Ecto neural progenitor cell (in vitro differentiated cells): ENCODE results near the gene SLC34A3.
"Not testable (repeated sequence)": the region's sequence is repeated elsewhere in the genome, so short reads cannot be mapped to it uniquely, and the experiment has no call there.

Experiments
- DNase-seq: peaks from one replicate; pipeline ENCODE4 v3.0.0-alpha.2; 2018; ENCODE audit warnings: low spot score

The SLC34A3 gene

DNA sequence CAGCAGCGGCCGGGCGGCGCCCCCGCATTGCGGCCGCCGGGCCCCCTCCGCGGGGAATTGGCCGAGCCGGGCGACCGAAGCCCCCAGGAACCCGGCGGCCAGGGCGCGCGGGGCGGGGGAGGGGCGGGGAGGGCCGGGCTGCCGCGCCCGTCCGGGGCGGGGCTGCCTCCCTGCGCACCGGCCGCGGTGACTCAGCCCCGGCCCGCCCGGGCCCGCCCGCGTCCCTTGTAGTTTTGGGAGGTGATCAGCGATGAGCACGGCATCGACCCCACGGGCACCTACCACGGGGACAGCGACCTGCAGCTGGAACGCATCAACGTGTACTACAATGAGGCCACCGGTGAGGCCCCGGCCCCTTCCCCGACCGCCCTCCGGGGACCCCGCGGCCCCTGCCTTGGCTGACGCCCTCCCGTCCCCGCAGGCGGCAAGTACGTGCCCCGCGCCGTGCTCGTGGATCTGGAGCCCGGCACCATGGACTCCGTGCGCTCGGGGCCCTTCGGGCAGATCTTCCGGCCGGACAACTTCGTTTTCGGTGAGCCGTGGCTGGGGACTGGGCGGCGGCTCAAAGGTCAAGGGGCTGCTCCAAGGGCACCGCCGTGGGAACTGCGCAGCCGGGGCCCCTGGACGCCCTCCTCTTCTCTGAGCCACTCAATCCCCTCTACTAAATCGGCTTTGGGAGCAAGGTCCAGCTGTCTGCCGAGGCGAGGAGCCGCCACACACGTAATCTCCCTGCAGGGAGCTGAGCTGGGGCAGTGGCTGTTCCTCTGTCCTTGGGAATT lies 11.0 kb downstream of the SLC34A3 start:
- no peak for DNase-seq

- DNase-seq: no peak
Measured at GRCh38 chr9:137242269-137243203, 11.8 kb downstream of the SLC34A3 start.

GRCh38 chr9:137243266-137243625 lies 12.5 kb downstream of the SLC34A3 start:
- not testable (repeated sequence) for DNase-seq

- no peak for DNase-seq
Measured at GRCh38 chr9:137243626-137244485, 13.2 kb downstream of the SLC34A3 start.

GRCh38 chr9:137244486-137245449 lies 14.1 kb downstream of the SLC34A3 start:
- DNase-seq: no peak

DNA sequence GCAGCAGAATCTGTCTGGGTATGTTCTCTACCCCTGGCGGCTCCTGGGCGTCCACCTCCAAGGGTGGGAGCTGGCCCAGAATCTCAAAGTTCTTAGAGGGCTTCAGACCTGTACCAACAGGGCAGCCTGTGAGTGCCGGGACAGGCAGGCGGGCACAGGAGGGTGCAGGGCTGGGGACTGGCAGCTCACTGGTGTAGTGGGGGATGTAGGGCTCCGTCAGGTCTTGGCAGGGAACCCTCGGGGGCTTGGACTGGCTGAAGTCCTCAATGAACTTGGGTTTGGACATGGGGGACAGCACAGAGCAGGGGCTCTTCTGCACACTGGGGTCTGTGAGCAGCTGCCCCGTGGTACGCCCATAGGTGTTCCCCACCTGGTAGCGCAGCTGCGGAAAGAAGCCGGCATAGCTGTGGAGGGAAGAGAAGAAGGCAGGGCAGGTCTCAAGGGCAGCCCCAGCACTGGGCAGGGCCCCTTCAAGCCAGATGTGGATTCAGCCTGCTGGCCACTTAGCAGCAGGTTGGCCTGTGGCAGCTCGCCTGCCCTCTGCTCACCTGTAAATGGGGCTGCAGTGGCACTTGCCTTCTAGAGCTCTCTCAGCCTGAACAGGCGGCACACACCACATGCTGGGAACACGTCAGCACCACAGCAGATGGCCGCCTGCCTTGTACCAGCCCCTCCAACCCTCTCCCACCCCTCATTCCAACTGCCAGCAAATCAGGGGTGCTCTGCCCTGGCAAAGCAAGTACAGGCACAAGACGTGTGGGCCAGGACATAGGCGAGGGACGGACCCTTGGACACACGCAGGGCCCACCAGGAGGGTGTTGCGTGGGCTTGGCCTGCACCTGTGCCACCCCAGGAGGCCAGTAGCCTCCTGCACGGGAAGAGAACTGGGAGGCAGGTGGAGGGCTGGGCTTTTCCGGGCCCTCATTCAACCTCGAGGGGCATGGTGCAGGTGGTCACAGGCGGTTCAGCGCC lies 15.0 kb downstream of the SLC34A3 start:
- no peak for DNase-seq

DNA sequence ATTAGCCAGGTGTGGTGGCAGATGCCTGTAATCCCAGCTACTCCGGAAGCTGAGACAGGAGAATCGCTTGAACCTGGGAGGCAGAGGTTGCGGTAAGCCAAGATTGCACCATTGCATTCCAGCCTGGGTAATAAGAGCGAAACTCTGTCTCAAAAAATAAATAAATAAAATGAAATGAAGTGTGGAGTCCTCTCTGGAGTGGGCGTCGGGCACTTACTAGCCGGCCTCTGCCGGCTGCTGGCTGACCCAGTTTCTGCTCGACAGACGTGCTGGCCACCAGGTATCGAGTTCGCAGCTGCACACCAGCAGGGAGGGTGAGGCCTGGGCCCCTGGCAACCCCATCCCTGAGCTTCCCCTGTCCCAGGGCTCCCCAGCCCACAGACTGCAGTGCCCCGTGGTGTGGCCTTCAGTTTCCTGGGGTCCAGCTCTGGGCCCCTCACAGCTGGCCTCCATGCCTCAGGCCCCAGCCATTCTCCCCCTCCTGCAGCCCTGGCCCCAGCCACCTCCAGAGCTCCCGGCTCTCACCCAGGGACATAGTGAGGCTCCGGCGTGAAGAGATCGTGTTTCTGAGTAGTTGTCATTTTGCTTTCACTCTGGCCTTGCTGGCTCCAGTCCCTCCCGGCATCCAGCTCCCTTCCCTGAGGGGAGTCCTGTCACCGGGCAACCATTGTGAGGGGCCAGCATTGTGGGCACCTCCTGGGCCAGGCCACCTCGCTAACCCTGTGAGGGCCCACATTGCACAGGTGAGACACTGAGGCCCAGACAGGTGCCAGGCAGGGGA lies 16.6 kb downstream of the SLC34A3 start:
- no peak for DNase-seq

- DNase-seq: no peak
Measured at GRCh38 chr9:137247916-137248175, 17.1 kb downstream of the SLC34A3 start.

- DNase-seq: no peak
Measured at GRCh38 chr9:137250329-137251193, 19.9 kb downstream of the SLC34A3 start.

- DNase-seq: no peak
Measured at GRCh38 chr9:137251194-137251461, 20.4 kb downstream of the SLC34A3 start, which contains the start of gene STPG3. TSS of gene STPG3 (plus strand) at chr9:137251286. CDS start at chr9:137251287, 1 bp downstream.

- no peak for DNase-seq
Measured at GRCh38 chr9:137251490-137252268, 21.0 kb downstream of the SLC34A3 start.

DNA sequence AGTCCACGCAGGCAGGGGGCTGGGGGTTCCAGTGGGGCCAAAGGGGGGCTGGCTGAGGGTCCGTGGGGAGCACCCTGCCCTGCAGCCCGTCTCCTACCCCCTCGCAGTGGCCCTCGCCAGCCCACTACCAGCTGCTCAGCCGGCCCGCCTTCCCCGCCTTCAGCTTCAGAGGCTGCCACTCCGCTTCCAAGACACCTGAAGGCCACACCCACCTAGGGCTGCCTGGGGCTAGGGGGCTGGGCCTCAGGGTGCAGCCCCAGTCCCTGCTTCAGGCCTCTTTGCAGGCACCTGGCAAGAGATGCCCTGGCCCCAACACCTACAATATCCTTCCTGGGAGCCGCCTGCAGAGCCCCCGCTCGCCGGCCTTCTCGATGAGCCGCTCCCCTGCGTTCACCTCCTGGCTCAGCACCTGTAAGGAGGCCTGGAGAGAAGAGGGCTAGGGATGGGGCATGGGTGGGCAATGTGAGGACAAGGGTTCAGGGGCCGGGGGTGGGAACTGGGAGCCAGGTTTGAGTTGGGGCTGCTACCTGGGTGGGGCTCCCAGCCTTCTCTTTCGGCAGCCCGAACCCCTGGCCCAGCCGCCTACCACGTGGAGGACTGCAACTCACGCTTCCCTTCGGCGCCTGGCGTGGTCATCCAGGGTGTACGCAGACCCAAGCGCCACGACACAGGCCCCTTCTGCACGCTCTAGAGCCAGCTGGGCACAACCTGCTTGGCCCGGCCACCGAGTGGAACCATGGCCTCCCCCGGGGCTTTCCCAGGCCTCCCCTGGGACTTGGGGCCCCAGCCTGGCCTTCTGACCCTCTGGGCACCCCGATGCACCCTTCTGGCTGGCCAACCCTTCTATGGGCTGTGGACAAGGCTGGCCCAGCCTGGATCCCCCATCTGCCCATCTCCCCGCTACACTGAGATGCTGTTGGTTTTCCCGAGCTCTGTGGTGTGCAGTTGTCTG lies 22.1 kb downstream of the SLC34A3 start:
- no peak for DNase-seq

DNA sequence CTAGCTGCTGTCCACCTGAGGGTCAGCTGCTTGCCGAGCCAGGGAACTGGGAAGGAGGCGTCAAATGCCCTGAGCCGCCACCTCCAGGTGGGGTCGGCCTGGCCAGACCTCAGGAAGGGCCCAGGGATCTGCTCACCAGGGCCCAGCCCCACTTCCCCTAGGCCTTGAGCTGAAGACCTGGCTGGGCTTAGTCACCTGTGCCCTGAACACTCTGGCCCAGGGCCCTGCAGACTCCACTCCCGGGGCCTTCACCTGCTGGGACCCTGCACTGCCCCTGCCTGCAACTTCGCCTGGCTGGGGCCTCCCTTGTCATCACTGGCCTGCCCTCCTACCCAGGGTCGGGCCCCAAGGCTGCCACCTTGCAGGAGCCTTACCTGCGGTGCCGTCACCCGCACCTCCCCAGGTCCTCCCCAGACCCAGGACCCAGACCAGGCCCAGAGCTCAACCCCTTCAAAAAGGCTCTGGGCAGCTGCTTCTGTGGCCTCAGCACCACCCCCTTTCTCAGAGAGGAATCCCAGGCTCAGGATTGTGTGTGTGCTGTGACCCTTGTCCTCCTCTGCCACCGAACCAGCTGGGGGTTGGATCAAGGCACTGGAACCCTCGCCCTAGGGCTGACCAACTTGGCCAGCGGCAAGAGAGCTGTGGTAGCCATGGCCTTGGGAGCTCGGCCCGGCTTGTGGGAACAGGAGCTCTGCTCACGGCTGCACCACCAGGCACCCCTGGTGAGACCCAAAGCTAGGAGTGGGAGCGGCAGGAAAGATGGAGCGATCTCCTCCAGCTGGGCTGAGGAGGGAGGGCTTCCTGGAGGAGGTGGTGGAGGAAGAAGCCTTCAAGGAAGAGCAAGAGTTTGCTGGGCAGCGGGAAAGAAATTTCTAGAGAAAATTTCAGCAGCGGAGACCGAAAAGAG lies 23.3 kb downstream of the SLC34A3 start:
- peak; percentile 71 for DNase-seq

- DNase-seq: peak; percentile 97
Measured at GRCh38 chr9:137254624-137255447, 24.1 kb downstream of the SLC34A3 start, which contains the start of gene NELFB. TSS of gene NELFB (plus strand) at chr9:137255327.
